HCT116 (cell line): Measurements from ENCODE around the gene RASGEF1B. TPM values are rescaled to one million over a fixed set of nuclear protein-coding genes. Genes with fewer than 3 reads are reported as not detected.

ENCODE experiments used
- ATAC-seq: fragments of 200-7000 bp; cut with Tn5 transposase; 2 replicates; pipeline ENCODE4 v1.9.1; 2020; ENCODE audit warnings: mild to moderate bottlenecking, moderate library complexity
- BruUV-seq: library from RNA; stranded (reverse); fragments of 400-500 nt; replicated peaks from 2 replicates; lab custom pipeline; 2021; lab: Mats Ljungman, UMichigan
- CTCF ChIA-PET: fragments of 300-600 bp; sonication (Branson Sonifier 250); formaldehyde crosslinking; loops from one replicate; lab custom pipeline; 2021; ENCODE audit warnings: antibody characterized with exemption; lab: Charles Lee
- POLR2A ChIA-PET: fragments of 300-600, 350-600 bp; sonication (Branson Sonifier 250); formaldehyde crosslinking; loops from one replicate; lab custom pipeline; 2021; ENCODE audit warnings: antibody characterized with exemption; lab: Charles Lee
- RAD21 ChIA-PET, 2 experiments: fragments of 300-600 bp; sonication (Branson Sonifier 250); formaldehyde crosslinking; loops; one replicate each; lab custom pipeline; 2023; ENCODE audit warnings: low total read pairs in 2 of 2; ENCODE audit not compliant: uncharacterized antibody in 2 of 2, unreplicated experiment in 2 of 2, low non-redundant PET in 1 of 2; lab: Charles Lee
- DNase-seq: peaks from one replicate; pipeline ENCODE4 v3.0.0-alpha.2; 2010; ENCODE audit warnings: low read depth, low spot score
- H2AFZ ChIP-seq: fragments of 200-600 bp; shearing (Covaris generic), sonication (generic); 2 replicates; pipeline ENCODE4 v1.6.1; 2017; ENCODE audit warnings: low read depth, mixed run types, mixed read lengths, antibody characterized with exemption, low read length; ENCODE audit not compliant: poor library complexity, severe bottlenecking
- H3K27ac ChIP-seq: 2 replicates; pipeline ENCODE4 v1.5.1; 2012; ENCODE audit warnings: low read depth, low read length
- H3K27me3 ChIP-seq: fragments of 200-600 bp; sonication (generic); 2 replicates; pipeline ENCODE4 v1.6.1; 2016; ENCODE audit warnings: mixed run types, low read length, mixed read lengths; ENCODE audit not compliant: insufficient read depth
- H3K36me3 ChIP-seq, 2 experiments: fragments of 200-500 bp in 1 of 2; fragments of 200-600 bp in 1 of 2; sonication (Bioruptor generic) in 1 of 2; sonication (generic) in 1 of 2; 2 replicates each; pipeline versions ENCODE4 v1.5.1 to v1.6.1; 2014 to 2016; ENCODE audit warnings: low read length in 2 of 2, inconsistent platforms in 1 of 2, mixed read lengths in 1 of 2, mixed run types in 1 of 2; ENCODE audit not compliant: insufficient read depth in 2 of 2, control insufficient read depth in 1 of 2
- H3K4me1 ChIP-seq, 2 experiments: fragments of 200-600 bp in 1 of 2; sonication (generic) in 1 of 2; 2 replicates each; pipeline versions ENCODE4 v1.5.1 to v1.6.1; 2012 to 2017; ENCODE audit warnings: low read length in 2 of 2, inconsistent platforms in 1 of 2, mild to moderate bottlenecking in 1 of 2, mixed read lengths in 1 of 2, mixed run types in 1 of 2, moderate library complexity in 1 of 2; ENCODE audit not compliant: insufficient read depth in 2 of 2, control insufficient read depth in 1 of 2
- H3K4me2 ChIP-seq: fragments of 200-600 bp; sonication (generic); 2 replicates; pipeline ENCODE4 v1.6.1; 2017; ENCODE audit warnings: mixed run types, low read length, mixed read lengths
- H3K4me3 ChIP-seq, 2 experiments: fragments of 200-600 bp in 1 of 2; sonication (generic) in 1 of 2; replicated peaks in 1 of 2; 2 replicates each; pipeline ENCODE4 v1.5.1; 2011 to 2016; ENCODE audit warnings: low read length in 2 of 2, control low read depth in 1 of 2, low read depth in 1 of 2, mild to moderate bottlenecking in 1 of 2, mixed read lengths in 1 of 2, mixed run types in 1 of 2
- H3K79me2 ChIP-seq: fragments of 200-600 bp; sonication (generic); 2 replicates; pipeline ENCODE4 v1.6.1; 2017; ENCODE audit warnings: mild to moderate bottlenecking, mixed run types, low read length, moderate library complexity, mixed read lengths; ENCODE audit not compliant: insufficient read depth
- H3K9ac ChIP-seq: fragments of 200-600 bp; sonication (generic); 2 replicates; pipeline ENCODE4 v1.6.1; 2016; ENCODE audit warnings: low read length, mixed read lengths
- H3K9me2 ChIP-seq: fragments of 200-600 bp; sonication (generic), shearing (Covaris generic); 2 replicates; pipeline ENCODE4 v1.6.1; 2017; ENCODE audit warnings: mixed run types, mild to moderate bottlenecking, moderate library complexity; ENCODE audit not compliant: insufficient read depth
- H3K9me3 ChIP-seq, 2 experiments: fragments of 200-500 bp in 1 of 2; fragments of 200-600 bp in 1 of 2; sonication (Bioruptor generic) in 1 of 2; sonication (generic) in 1 of 2; 2 replicates each; pipeline ENCODE4 v1.6.1; 2014 to 2017; ENCODE audit warnings: low read length in 2 of 2, mixed read lengths in 2 of 2, inconsistent platforms in 1 of 2, low read depth in 1 of 2, mild to moderate bottlenecking in 1 of 2, mixed run types in 1 of 2, moderate library complexity in 1 of 2; ENCODE audit not compliant: control insufficient read depth in 1 of 2, insufficient read depth in 1 of 2
- H4K20me1 ChIP-seq: fragments of 200-600 bp; sonication (generic), shearing (Covaris generic); 2 replicates; pipeline ENCODE4 v1.6.1; 2017; ENCODE audit warnings: mixed run types, mild to moderate bottlenecking, moderate library complexity; ENCODE audit not compliant: insufficient read depth
- CBX3 ChIP-seq: IDR thresholded peaks from 2 replicates; pipeline ENCODE4 v1.6.1; 2012; ENCODE audit warnings: low read depth
- CEBPB ChIP-seq: IDR thresholded peaks from 2 replicates; pipeline ENCODE4 v1.6.1; 2012; ENCODE audit warnings: low read depth
- ELF1 ChIP-seq: IDR thresholded peaks from 2 replicates; pipeline ENCODE4 v1.6.1; 2012; ENCODE audit warnings: low read depth, borderline replicate concordance
- EZH2 ChIP-seq: fragments of 200-600 bp; sonication (generic); IDR thresholded peaks from 2 replicates; pipeline ENCODE4 v1.6.1; 2017; ENCODE audit warnings: antibody characterized with exemption, mixed run types
- EZH2phosphoT487 ChIP-seq: fragments of 200-600 bp; IDR thresholded peaks from 2 replicates; pipeline ENCODE4 v1.6.1; 2018; ENCODE audit warnings: antibody characterized with exemption, borderline replicate concordance
- FOSL1 ChIP-seq: IDR thresholded peaks from 2 replicates; pipeline ENCODE4 v1.6.1; 2012; ENCODE audit warnings: low read depth
- JUND ChIP-seq: IDR thresholded peaks from 2 replicates; pipeline ENCODE4 v1.6.1; 2012
- POLR2A ChIP-seq: IDR thresholded peaks from 2 replicates; pipeline ENCODE4 v1.7.0; 2011; ENCODE audit warnings: borderline replicate concordance; ENCODE audit not compliant: insufficient read depth, insufficient read length; ENCODE audit errors: extremely low read depth
- RAD21 ChIP-seq: IDR thresholded peaks from 2 replicates; pipeline ENCODE4 v1.6.1; 2012; ENCODE audit warnings: low read depth, mild to moderate bottlenecking
- SIN3A ChIP-seq: IDR thresholded peaks from 2 replicates; pipeline ENCODE4 v1.6.1; 2012; ENCODE audit warnings: low read depth
- SRF ChIP-seq: IDR thresholded peaks from 2 replicates; pipeline ENCODE4 v1.6.1; 2012; ENCODE audit warnings: low read depth
- YY1 ChIP-seq: IDR thresholded peaks from 2 replicates; pipeline ENCODE4 v1.6.1; 2011; ENCODE audit warnings: low read length, low read depth, moderate library complexity, mild to moderate bottlenecking; ENCODE audit not compliant: insufficient replicate concordance; ENCODE audit errors: extremely low read depth
- ZBTB33 ChIP-seq: IDR thresholded peaks from 2 replicates; pipeline ENCODE4 v1.6.1; 2011; ENCODE audit warnings: mild to moderate bottlenecking, low read length, moderate library complexity; ENCODE audit not compliant: insufficient replicate concordance; ENCODE audit errors: extremely low read depth
- ZFX ChIP-seq: fragments of 450-650 bp; IDR thresholded peaks from 2 replicates; pipeline ENCODE4 v1.6.1; 2017
- ZNF274 ChIP-seq: fragments of 200-500 bp; sonication (Bioruptor generic); IDR thresholded peaks from 2 replicates; pipeline ENCODE4 v1.6.1; 2014; ENCODE audit warnings: mild to moderate bottlenecking, low read depth, low read length, inconsistent platforms
- intact Hi-C: fragments of 100-400 bp; cut with micrococcal nuclease; formaldehyde crosslinking; loops from 2 replicates; pipeline ENCODE4 v1.10.0; 2022
- total RNA-seq: library from RNA; stranded (reverse); gene quantifications from one replicate; pipeline ENCODE4 v1.2.1, GENCODE V29; 2021; ENCODE audit not compliant: unreplicated experiment
- TF ChIP-seq, protein P1 (sequence below): IDR thresholded peaks from 2 replicates; pipeline ENCODE4 v1.6.1; 2012; ENCODE audit warnings: low read depth
- TF ChIP-seq, protein P2 (sequence below), 3 experiments: fragments of 200-600 bp in 1 of 3; sonication (generic) in 1 of 3; IDR thresholded peaks in 2 of 3; conservative IDR thresholded peaks in 1 of 3; 2 replicates each; pipeline ENCODE4 v1.5.1; 2012 to 2017; ENCODE audit warnings: low read depth in 2 of 3, low read length in 2 of 3, antibody characterized with exemption in 1 of 3, borderline replicate concordance in 1 of 3, control low read depth in 1 of 3, mild to moderate bottlenecking in 1 of 3, mixed read lengths in 1 of 3, mixed run types in 1 of 3, moderate library complexity in 1 of 3; ENCODE audit not compliant: insufficient read depth in 1 of 3
- TF ChIP-seq, protein P3 (sequence below): IDR thresholded peaks from 2 replicates; pipeline ENCODE4 v1.6.1; 2012
- TF ChIP-seq, protein P4 (sequence below): IDR thresholded peaks from 2 replicates; pipeline ENCODE4 v1.6.1; 2012

RASGEF1B gene
- total RNA-seq, 1 experiment from 2014 or later: 0.25 TPM

DNA sequence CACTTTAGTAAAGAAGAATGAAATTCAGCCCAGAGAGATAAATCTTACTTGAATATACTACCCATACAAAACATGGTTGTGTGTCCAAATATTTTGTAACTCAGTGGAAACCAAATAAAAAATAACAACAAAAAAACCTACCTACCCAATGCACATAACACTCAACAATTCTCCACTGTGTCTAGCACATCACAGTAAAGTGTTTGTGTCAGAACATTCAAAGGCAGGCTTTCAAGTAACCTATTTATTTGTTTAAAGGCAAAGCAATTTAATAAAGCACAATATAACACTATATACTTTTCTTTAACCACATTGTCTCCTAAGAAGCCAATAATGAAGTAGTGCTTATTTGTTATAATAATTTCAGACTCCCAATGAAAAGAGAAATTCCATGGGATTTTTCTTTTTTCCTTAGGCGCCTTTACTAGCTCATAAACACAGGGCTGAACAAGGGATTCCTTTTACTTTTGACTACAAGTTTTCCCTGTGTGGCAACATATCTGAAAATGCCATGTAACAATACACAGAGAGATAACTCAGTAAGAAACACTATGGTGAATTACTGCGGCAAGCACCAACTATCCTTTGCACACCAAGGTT lies 13.7 kb downstream of the RASGEF1B start:
- ChIA-PET RAD21 (no interaction called here), POLR2A (no interaction called here), CTCF (interaction anchor here (0.9 to 1.4 kb wide), 2 partner anchors 9 to 11 kb away, joined by 3 to 5 read pairs; no protein-coding TSS in a partner anchor)
- no peaks in the 10 kb centered on the region for H3K36me3 ChIP-seq
- intact Hi-C loops: no loop called here
- no peak overlapping the region for H2AFZ ChIP-seq
- ATAC-seq (no peak), DNase-seq (no peak)
- H3K4me1 ChIP-seq: peaks cover 2 to 12% of the 10 kb centered on the region in 2 experiments; a peak in 3 of 4 replicates
- TF ChIP-seq, protein P1, sequence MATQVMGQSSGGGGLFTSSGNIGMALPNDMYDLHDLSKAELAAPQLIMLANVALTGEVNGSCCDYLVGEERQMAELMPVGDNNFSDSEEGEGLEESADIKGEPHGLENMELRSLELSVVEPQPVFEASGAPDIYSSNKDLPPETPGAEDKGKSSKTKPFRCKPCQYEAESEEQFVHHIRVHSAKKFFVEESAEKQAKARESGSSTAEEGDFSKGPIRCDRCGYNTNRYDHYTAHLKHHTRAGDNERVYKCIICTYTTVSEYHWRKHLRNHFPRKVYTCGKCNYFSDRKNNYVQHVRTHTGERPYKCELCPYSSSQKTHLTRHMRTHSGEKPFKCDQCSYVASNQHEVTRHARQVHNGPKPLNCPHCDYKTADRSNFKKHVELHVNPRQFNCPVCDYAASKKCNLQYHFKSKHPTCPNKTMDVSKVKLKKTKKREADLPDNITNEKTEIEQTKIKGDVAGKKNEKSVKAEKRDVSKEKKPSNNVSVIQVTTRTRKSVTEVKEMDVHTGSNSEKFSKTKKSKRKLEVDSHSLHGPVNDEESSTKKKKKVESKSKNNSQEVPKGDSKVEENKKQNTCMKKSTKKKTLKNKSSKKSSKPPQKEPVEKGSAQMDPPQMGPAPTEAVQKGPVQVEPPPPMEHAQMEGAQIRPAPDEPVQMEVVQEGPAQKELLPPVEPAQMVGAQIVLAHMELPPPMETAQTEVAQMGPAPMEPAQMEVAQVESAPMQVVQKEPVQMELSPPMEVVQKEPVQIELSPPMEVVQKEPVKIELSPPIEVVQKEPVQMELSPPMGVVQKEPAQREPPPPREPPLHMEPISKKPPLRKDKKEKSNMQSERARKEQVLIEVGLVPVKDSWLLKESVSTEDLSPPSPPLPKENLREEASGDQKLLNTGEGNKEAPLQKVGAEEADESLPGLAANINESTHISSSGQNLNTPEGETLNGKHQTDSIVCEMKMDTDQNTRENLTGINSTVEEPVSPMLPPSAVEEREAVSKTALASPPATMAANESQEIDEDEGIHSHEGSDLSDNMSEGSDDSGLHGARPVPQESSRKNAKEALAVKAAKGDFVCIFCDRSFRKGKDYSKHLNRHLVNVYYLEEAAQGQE: no peak
- no peak for TF ChIP-seq ELF1
- no peak for TF ChIP-seq ZFX
- no peak for TF ChIP-seq ZNF274
- no peak for TF ChIP-seq JUND
- TF ChIP-seq, protein P2, sequence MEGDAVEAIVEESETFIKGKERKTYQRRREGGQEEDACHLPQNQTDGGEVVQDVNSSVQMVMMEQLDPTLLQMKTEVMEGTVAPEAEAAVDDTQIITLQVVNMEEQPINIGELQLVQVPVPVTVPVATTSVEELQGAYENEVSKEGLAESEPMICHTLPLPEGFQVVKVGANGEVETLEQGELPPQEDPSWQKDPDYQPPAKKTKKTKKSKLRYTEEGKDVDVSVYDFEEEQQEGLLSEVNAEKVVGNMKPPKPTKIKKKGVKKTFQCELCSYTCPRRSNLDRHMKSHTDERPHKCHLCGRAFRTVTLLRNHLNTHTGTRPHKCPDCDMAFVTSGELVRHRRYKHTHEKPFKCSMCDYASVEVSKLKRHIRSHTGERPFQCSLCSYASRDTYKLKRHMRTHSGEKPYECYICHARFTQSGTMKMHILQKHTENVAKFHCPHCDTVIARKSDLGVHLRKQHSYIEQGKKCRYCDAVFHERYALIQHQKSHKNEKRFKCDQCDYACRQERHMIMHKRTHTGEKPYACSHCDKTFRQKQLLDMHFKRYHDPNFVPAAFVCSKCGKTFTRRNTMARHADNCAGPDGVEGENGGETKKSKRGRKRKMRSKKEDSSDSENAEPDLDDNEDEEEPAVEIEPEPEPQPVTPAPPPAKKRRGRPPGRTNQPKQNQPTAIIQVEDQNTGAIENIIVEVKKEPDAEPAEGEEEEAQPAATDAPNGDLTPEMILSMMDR (IDR thresholded peaks at IDR 0.05 in 2 of 3, conservative IDR thresholded peaks at IDR 0.05 in 1 of 3; ENCODE audit: borderline replicate concordance in 1 of 3, insufficient read depth in 1 of 3, low read depth in 2 of 3, low read length in 2 of 3): no peak
- TF ChIP-seq, protein P3, sequence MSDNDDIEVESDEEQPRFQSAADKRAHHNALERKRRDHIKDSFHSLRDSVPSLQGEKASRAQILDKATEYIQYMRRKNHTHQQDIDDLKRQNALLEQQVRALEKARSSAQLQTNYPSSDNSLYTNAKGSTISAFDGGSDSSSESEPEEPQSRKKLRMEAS: no peak
- no peak for TF ChIP-seq EZH2
- TF ChIP-seq, protein P4, sequence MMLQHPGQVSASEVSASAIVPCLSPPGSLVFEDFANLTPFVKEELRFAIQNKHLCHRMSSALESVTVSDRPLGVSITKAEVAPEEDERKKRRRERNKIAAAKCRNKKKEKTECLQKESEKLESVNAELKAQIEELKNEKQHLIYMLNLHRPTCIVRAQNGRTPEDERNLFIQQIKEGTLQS: no peak
- TF ChIP-seq YY1: no peak
- TF ChIP-seq SIN3A: no peak
- TF ChIP-seq POLR2A: no peak
- no peak for TF ChIP-seq FOSL1
- no peak for TF ChIP-seq CBX3
- TF ChIP-seq ZBTB33: no peak
- TF ChIP-seq SRF: no peak
- no peak for TF ChIP-seq EZH2phosphoT487
- TF ChIP-seq RAD21: no peak
- no peak for TF ChIP-seq CEBPB
- H3K4me2 ChIP-seq: no peak overlapping the region
- peaks cover 34% of the 10 kb centered on the region; the same call in 1 of the 2 replicates for H3K27me3 ChIP-seq
- no peak overlapping the region for H3K9ac ChIP-seq
- H3K9me2 ChIP-seq: no peaks in the 10 kb centered on the region
- no peak overlapping the region for H3K27ac ChIP-seq
- H3K9me3 ChIP-seq: no peaks in the 10 kb centered on the region
- no peaks in the 10 kb centered on the region for H3K79me2 ChIP-seq
- no peaks in the 10 kb centered on the region for H4K20me1 ChIP-seq
- no peak overlapping the region for H3K4me3 ChIP-seq
- BruUV-seq: no TSS peak
